GM12878 (cell line): Measurements from ENCODE around the gene IMMP2L. TPM values are rescaled to one million over a fixed set of nuclear protein-coding genes. Genes with fewer than 3 reads are reported as not detected.

ENCODE experiments used
- CHD2 ChIP-seq: IDR thresholded peaks from 2 replicates; pipeline ENCODE4 v1.6.1; 2011; ENCODE audit warnings: low read depth, low read length, improper control_type of control experiment, borderline replicate concordance
- E4F1 ChIP-seq: fragments of 450-650 bp; IDR thresholded peaks from 2 replicates; pipeline ENCODE4 v1.6.1; 2018; ENCODE audit warnings: borderline replicate concordance, mild to moderate bottlenecking; ENCODE audit not compliant: partially characterized antibody
- SUPT20H ChIP-seq: IDR thresholded peaks from 2 replicates; pipeline ENCODE4 v1.6.1; 2011; ENCODE audit warnings: low read depth, mild to moderate bottlenecking, low read length, moderate library complexity, borderline replicate concordance; ENCODE audit not compliant: control insufficient read depth
- TCF3 ChIP-seq: IDR thresholded peaks from 2 replicates; pipeline ENCODE4 v1.6.1; 2012; ENCODE audit warnings: low read depth, mild to moderate bottlenecking, low read length, borderline replicate concordance; ENCODE audit not compliant: insufficient read depth
- ZNF592 ChIP-seq: fragments of 450-650 bp; IDR thresholded peaks from 2 replicates; pipeline ENCODE4 v1.6.1; 2017; ENCODE audit warnings: mild to moderate bottlenecking, moderate library complexity
- polyA plus RNA-seq, 11 experiments: library from polyadenylated mRNA; depleted of rRNA in 4 of 11; unstranded in 6 of 11; stranded (reverse) in 5 of 11; fragments of >200 nt; fragmentation: Nextera tagmentation in 4 of 11; fragmentation: Illumina TruSeq in 1 of 11; extraction: Ambion mirVana in 4 of 11; extraction: Trizol in 1 of 11; gene quantifications; 1 replicate in 1 of 11; 2 replicates in 10 of 11; pipeline versions ENCODE4 v1.2.1 to v1.2.3, GENCODE V29; 2011 to 2016; ENCODE audit warnings: inconsistent platforms in 2 of 11, missing spikeins in 2 of 11, low read depth in 1 of 11
- total RNA-seq, 4 experiments: library from RNA; depleted of rRNA in 3 of 4; stranded (reverse); fragments of >200 nt in 3 of 4; fragmentation: Illumina TruSeq in 1 of 4; extraction: Trizol in 1 of 4; gene quantifications; 2 replicates each; pipeline versions ENCODE4 v1.2.1 to v1.2.3, GENCODE V29; 2013 to 2021
- TF ChIP-seq, protein P1 (sequence below): fragments of 450-650 bp; IDR thresholded peaks from 2 replicates; pipeline ENCODE4 v1.6.1; 2016; ENCODE audit warnings: mild to moderate bottlenecking

The IMMP2L gene
- total and polyA plus RNA-seq, 10 of the 15 experiments (the other 5 are each of a cell fraction or from before 2014, with no cell fraction given) = 12.6 to 46.3 (median 19.6) TPM

- TF ChIP-seq E4F1 (no peak), TCF3 (no peak), SUPT20H (no peak), ZNF592 (no peak), CHD2 (no peak)
- TF ChIP-seq, protein P1, sequence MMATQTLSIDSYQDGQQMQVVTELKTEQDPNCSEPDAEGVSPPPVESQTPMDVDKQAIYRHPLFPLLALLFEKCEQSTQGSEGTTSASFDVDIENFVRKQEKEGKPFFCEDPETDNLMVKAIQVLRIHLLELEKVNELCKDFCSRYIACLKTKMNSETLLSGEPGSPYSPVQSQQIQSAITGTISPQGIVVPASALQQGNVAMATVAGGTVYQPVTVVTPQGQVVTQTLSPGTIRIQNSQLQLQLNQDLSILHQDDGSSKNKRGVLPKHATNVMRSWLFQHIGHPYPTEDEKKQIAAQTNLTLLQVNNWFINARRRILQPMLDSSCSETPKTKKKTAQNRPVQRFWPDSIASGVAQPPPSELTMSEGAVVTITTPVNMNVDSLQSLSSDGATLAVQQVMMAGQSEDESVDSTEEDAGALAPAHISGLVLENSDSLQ = no peak
These were observed 550.8 kb downstream of the IMMP2L start (continued) for GRCh38 chr7:111011520-111011919.
